GM12874 (cell line): ENCODE results near the gene KYNU.

Experiments used
- TF ChIP-seq, protein P1 (sequence below): IDR thresholded peaks from 2 replicates; pipeline ENCODE4 v1.5.1; 2011; ENCODE audit warnings: low read depth, mild to moderate bottlenecking, control low read depth, low read length, moderate library complexity; ENCODE audit not compliant: insufficient read depth

Gene KYNU

DNA sequence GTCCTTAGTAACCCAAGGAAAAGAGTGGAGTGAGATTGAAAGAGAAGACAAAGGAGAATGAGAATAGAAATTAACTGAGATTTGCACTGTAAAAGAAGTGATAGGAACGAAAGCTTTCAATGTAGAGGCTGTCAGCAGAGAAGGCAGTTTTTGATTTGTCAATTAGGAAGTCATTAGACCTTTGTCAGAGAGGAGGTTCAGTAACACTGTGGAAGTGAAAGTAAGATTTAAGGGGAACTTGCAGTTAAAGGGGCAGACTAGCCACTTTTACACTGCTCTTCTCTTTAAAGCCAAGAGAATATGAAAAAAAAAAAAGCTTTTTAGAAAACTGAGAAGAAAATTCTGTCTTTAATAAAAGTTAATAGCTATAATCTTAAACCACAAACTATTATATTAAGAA is 11.5 kb upstream of the KYNU start:
- TF ChIP-seq, protein P1, sequence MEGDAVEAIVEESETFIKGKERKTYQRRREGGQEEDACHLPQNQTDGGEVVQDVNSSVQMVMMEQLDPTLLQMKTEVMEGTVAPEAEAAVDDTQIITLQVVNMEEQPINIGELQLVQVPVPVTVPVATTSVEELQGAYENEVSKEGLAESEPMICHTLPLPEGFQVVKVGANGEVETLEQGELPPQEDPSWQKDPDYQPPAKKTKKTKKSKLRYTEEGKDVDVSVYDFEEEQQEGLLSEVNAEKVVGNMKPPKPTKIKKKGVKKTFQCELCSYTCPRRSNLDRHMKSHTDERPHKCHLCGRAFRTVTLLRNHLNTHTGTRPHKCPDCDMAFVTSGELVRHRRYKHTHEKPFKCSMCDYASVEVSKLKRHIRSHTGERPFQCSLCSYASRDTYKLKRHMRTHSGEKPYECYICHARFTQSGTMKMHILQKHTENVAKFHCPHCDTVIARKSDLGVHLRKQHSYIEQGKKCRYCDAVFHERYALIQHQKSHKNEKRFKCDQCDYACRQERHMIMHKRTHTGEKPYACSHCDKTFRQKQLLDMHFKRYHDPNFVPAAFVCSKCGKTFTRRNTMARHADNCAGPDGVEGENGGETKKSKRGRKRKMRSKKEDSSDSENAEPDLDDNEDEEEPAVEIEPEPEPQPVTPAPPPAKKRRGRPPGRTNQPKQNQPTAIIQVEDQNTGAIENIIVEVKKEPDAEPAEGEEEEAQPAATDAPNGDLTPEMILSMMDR, result no peak

DNA sequence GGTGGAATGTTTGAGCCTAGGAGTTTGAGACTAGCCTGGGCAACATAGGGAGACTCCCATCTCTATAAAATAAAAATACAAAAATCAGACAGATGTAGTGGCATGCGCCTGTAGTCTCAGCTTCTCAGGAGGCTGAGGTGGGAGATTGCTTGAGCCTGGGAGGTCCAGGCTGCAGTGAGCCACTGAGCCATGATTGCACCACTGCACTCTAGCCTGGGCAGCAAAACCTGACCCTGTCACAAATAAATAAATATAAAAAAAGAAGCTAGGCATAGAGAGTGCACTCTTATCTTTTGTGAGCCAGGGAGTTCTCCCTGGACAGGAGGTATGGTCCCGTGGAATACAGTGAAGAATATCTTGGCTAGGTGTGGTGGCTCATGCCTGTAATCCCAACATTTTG is 11.0 kb upstream of the KYNU start:
- TF ChIP-seq, protein P1, result no peak

DNA sequence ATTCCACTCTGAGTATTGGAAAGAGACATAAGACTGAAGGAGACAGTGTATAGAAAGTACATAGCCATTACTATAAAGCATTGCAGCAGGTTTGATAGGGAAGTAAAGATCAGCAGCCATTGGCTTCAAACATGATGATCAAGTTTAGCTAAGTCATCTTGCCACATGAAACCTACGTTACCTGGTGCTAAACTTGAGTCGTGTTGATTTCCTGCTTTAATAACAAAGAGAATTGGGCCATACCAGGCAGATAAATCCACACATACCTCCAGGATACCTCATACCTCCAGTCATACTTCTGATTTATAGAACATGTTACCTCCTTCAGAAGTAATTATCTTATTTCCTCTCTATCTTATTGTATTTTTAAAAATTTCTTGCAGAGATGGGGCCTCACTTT is 10.3 kb upstream of the KYNU start:
- TF ChIP-seq, protein P1, result no peak

DNA sequence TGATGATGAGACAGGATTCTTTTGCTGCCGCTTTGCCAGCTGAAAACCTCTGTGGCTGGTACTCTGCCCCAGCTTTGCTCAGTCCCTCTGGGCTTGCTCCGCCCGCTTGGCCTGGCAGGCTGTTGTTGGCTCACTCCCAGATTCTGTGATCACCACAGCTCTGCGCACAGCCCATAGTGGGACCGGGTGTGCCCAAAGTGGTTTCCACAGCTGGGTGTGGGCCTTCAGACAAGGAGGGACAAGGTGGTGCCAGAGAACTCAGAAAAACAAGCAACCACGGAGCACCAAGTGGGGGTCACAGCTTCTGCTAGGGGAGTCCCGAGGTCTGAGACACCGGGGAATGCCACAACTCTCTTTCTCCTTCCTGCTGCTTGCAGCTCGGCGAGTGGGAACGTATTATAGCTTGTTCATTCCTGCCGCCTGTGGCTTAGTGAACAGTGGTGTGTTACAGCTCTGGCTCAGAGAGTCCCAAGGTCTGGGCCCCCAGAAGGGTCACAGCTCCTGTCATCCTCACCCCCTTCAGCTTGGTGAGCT is 9.2 kb upstream of the KYNU start:
- TF ChIP-seq, protein P1, result no peak

DNA sequence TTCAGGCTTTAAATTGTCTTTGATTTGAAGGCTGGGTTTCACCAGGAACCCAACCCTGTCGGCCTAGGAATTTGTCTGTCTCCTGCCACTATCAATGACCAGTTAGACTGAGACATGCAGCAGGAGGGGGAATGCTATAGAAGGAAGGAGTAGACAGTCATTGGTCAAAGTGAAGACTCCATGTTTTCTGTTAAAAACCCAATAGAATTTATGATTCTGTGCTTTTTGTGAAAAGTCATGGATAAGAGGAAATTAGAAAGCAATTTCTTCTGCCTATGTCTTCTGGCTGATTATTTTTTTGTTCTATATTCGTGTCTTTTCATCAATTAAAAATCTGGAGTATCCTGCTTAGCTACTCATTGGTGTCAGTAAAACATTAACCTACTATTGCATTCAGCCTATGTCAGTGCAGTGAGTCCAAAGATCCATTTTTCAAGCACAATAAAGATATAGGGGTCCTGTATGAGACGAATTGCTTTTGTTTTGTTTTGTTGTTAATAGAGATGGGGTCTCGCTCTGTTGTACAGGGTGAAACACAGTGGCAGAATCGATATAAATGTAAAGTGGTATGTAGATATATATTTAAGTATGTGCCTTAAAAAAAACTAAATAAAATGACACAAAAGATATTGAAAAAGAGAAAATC is 7.9 kb upstream of the KYNU start:
- TF ChIP-seq, protein P1, result no peak

DNA sequence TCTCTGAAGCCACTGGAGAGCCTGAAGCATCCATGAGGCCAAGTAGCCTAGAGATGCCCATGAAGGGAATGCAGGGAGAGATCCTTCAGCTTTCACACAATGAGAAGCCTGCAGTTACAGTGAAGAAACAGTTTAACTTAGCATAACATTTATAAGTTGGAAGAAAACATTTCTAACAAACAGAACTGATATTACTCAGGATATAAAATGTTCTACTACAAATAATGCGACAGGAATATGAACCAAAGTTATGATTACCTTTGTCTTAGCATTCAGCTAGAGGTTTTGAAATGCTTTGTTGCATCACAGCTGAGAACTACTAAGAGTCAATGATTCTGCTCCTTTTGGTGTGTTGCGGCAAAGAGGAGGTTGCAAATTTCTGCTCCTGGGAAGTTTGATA is 6.9 kb upstream of the KYNU start:
- TF ChIP-seq, protein P1, result no peak

DNA sequence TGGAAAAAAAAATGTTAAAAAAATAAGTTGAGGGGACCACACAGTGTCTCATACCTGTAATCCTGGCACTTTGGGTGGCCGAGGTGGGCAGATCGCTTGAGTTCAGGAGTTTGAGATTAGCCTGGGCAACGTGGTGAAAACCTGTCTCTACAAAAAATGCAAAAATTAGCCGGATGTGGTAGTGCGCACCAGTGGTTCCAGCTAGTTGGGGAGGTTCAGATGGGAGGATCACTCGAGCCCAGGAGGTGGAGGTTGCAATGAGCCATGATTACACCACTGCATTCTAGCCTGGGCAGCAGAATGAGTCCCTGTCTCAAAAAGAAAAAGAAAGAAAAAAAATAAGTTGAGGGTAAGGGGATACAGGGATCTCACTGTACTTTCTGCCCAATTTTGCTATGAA is 6.1 kb upstream of the KYNU start:
- TF ChIP-seq, protein P1, result no peak
